Loucy (cell line): ENCODE measurements around the gene RPS19BP1.

Experiments
- EZH2phosphoT487 ChIP-seq: fragments of 200-600 bp; IDR thresholded peaks from 2 replicates; pipeline ENCODE4 v1.6.1; 2018; ENCODE audit warnings: antibody characterized with exemption, mild to moderate bottlenecking, moderate library complexity, borderline replicate concordance
- TF ChIP-seq, protein P1 (sequence below): fragments of 200-600 bp; sonication (generic); conservative IDR thresholded peaks from 2 replicates; pipeline ENCODE4 v1.5.1; 2014; ENCODE audit warnings: mild to moderate bottlenecking, antibody characterized with exemption, low read length

DNA sequence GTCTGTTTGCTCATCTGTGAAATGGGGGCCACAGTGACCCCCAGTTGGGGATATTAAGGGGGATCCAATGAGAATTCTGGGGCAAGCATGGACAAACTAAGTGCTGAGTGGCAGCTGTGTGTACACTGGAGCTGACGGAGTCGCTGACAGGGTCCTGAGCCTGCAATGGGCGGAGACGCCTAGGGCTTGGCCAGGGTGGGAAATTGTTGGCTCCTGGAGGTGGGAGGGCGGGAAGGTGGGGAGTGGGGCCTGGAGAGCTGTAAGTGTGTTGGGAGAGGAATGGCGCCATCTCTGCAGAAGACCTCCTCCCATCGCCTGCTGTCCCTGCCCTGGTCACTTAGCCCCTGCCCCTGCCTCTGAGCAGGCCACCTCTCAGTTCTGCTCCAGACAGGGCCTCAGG, 45.4 kb upstream of the RPS19BP1 start:
- no peak for TF ChIP-seq EZH2phosphoT487
- TF ChIP-seq, protein P1, sequence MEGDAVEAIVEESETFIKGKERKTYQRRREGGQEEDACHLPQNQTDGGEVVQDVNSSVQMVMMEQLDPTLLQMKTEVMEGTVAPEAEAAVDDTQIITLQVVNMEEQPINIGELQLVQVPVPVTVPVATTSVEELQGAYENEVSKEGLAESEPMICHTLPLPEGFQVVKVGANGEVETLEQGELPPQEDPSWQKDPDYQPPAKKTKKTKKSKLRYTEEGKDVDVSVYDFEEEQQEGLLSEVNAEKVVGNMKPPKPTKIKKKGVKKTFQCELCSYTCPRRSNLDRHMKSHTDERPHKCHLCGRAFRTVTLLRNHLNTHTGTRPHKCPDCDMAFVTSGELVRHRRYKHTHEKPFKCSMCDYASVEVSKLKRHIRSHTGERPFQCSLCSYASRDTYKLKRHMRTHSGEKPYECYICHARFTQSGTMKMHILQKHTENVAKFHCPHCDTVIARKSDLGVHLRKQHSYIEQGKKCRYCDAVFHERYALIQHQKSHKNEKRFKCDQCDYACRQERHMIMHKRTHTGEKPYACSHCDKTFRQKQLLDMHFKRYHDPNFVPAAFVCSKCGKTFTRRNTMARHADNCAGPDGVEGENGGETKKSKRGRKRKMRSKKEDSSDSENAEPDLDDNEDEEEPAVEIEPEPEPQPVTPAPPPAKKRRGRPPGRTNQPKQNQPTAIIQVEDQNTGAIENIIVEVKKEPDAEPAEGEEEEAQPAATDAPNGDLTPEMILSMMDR: no peak
